UCSD-AML1 (cell line): ENCODE measurements around the gene UBN2.
"Not testable (repeated sequence)": the region's sequence is repeated elsewhere in the genome, so short reads cannot be mapped to it uniquely, and the experiment has no call there.

Experiments used
- DNase-seq: peaks from one replicate; lab custom pipeline; 2025; ENCODE audit not compliant: unreplicated experiment; lab: John Stamatoyannopoulos, UW

UBN2 gene

DNA sequence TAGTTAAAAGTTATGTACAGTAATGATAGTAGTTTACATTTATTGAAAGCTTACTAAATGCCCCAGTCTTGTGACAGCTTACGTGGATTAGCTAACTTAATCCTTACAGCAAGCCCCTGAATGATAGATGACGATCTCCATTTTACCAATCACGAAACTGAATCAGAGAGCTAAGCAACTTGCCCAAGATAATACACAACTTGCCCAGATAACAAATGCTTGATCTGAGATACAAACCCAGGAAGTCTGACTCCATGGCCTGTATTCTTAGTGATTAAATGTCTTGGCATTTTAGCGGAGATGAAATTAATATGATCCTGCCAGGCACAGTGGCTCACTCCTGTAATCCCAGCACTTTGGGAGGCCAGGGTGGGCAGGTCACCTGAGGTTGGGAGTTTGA is 63.2 kb downstream of the UBN2 start:
- no peak for DNase-seq

- no peak for DNase-seq
Observed at GRCh38 chr7:139294951-139295575, 64.0 kb downstream of the UBN2 start.

- DNase-seq: no peak
Observed at GRCh38 chr7:139297795-139298194, 66.8 kb downstream of the UBN2 start.

DNA sequence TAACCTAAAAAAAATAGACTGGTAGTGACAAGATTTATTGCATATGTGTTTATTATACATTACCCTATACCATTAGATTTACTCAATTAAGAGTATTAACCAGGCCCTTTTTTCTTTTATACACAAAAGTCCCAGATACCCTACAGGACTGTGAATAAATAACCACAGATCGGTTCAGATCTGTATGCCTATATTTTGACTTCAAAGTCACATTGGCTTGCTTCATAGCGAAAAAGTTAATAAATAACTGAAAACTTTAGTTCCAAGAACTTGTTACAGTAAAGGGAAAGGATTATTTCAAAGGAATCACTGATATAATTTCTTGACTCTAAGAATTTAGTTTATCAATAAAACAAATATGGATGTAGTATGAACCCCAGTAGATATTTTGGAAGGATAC is 68.3 kb downstream of the UBN2 start:
- DNase-seq: no peak

DNA sequence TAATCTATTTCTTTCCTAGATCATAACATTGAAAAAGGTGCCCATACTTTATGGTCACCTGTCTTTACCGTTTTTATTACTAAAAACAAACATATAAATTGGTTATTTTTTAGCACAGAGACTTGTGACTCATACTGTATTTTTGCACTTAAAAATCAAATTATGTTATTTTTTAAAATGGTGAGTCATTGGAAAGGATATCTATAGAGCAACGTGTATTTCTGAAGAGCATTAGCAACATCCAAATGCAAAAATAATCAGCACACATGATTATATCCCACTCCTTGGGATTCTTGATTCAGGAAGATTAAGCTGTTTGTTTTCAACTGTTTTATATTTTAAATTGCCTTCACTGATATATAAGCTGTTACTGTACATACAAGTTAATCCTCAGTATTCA is 69.4 kb downstream of the UBN2 start:
- DNase-seq: no peak

- DNase-seq: no peak
Observed at GRCh38 chr7:139304517-139304916, 73.5 kb downstream of the UBN2 start.

DNA sequence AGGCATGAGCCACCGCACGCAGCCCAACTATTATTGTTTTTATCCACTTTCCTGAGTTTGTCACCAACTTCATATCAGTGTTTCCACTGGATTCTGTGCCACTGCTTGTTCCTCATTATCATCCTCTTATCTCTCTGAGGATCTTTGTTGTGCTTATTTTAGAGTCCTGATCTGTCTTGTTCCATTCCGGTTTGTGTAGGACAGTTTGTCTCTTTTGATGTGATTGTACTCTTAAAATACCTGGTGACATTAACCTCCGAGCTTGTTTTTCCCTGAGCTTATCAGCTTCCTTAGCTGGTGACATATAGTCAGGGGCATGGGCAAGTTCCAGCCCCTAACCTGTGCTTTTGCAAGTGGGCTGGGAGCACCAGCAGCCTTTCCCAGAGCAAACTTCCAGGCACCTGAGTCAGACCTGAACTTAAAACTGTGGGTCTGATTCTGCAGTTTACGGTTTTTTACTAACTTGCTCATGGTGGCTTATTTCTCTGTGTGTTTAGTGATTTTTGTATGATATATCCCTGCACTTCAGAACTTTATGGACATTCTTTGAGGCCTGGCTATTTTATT is 87.0 kb downstream of the UBN2 start:
- no peak for DNase-seq

- DNase-seq: no peak
Observed at GRCh38 chr7:139321071-139321745, 90.2 kb downstream of the UBN2 start.

- not testable (repeated sequence) for DNase-seq
Observed at GRCh38 chr7:139324709-139325108, 93.7 kb downstream of the UBN2 start.

GRCh38 chr7:139328375-139328774 is 97.3 kb downstream of the UBN2 start:
- no peak for DNase-seq

DNA sequence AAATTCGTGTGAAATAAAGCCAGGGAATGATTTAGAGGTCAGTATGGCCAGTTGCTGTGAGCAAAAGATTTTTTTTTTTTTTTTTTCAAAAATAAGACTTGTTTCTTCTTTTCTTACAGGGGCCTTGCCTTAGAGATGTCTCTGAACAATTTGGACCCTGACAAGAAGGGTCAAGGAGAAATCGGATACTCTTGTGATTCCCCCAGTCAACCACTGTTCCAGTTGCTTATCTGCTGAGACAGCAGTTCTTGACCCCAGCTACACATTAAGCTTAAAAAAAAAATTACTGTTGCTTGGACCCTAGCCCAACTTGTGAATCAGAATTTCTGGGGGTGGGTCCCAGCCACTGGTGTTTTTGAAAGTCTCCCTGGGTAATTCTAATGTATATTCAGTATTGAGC is 98.1 kb downstream of the UBN2 start:
- no peak for DNase-seq

DNA sequence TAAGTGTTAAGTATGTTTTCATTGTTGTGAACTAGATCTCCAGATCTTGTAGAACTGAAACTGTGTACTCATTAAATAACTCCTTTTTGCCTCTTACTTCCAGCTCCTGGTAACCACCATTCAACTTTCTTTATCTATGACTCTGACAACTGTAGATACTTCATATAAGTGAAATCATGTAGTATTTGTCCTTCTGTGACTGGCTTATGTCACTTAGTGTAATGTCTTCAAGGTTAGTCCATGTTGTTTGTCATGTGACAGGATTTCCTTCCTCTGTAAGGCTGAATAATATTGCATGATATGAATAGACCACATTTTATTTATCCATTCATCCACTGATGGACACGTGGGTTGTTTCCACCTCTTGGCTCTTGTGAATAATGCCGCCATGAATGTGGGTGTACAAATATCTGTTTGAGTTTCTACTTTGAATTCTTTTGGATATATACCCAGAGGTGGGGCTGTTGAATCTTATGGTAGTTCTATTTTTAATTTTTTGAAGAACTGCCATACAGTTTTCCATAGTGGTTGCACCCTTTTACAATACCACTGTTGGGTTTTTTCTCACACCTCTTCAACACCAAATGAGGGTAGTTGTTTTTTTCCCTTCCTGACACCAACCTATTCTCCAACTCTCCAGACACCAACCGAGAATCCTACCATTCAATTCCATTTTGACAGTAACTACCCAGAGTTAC is 99.4 kb downstream of the UBN2 start:
- no peak for DNase-seq

- DNase-seq: no peak
Observed at GRCh38 chr7:139332697-139333359, 101.8 kb downstream of the UBN2 start.

- DNase-seq: not testable (repeated sequence)
Observed at GRCh38 chr7:139333443-139333842, 102.4 kb downstream of the UBN2 start.

- no peak for DNase-seq
Observed at GRCh38 chr7:139334399-139335150, 103.5 kb downstream of the UBN2 start.

DNA sequence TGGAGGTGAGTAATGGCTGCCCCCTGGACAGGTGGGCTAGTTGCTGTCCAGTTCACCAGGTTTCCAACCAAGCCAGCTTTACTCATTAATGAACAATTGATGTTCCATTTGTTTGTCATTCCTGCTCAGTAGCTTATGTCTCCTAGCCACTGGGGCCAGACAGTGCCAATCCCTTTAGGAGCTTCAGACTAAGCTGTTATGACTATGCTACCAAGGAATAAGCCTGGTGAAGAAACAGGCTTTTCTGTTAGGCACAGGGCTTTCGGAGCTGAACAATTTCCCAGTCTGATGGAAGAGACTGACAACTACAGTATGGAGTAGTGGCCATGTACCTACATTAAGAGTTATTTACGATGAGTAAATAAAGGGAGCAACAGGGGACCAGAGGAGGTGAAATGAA is 108.0 kb downstream of the UBN2 start:
- DNase-seq: no peak

- DNase-seq: no peak
Observed at GRCh38 chr7:139339698-139340036, 108.6 kb downstream of the UBN2 start.

DNA sequence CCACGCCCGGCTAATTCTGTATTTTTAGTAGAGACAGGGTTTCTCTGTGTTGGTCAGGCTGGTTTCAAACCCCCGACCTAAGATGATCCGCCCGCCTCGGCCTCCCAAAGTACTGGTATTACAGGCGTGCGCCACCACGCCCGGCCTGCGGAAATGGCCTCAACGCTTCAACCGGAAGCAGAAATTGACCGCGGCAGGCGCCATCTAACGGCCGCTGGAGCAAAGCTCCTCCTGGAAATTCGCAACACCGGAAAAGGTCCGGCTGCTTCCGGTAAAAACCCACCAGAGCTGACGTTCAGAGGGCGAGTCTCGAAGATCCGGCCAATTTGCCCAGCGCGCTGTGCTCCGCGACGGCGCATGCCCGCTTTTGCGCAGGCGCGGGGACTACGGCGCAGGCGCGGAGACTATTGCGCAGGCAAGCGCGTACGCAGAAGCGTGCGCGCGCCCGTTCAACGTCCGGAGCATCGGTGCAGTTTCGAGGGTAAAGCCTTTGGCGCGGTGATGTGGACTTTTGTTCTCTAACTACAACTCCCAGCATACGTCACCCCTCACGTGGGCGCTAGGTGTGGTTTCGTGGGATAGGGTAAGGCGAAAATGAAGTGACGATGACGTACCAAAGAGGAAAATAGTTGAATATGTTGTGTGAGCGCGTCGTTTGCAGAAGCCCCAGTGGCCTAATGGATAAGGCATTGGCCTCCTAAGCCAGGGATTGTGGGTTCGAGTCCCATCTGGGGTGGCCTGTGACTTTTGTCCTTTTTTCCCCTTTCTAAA is 109.2 kb downstream of the UBN2 start:
- peak; percentile 93 for DNase-seq

GRCh38 chr7:139340808-139341057 is 109.7 kb downstream of the UBN2 start:
- DNase-seq: no peak

- peak; percentile 80 for DNase-seq
Observed at GRCh38 chr7:139341058-139341775, 110.2 kb downstream of the UBN2 start, which contains the start of gene FMC1. FMC1 (plus strand) TSS chr7:139341337; CDS start chr7:139341385, 48 bp downstream.
